Embryonic facial prominence (tissue), 1 donor: ENCODE results near the gene OMG.
"Not testable (repeated sequence)": the region's sequence is repeated elsewhere in the genome, so short reads cannot be mapped to it uniquely, and the experiment has no call there.

ENCODE experiments used
- DNase-seq: peaks from one replicate; pipeline ENCODE4 v3.0.0-alpha.2; 2016; ENCODE audit errors: extremely low spot score

The OMG gene

DNA sequence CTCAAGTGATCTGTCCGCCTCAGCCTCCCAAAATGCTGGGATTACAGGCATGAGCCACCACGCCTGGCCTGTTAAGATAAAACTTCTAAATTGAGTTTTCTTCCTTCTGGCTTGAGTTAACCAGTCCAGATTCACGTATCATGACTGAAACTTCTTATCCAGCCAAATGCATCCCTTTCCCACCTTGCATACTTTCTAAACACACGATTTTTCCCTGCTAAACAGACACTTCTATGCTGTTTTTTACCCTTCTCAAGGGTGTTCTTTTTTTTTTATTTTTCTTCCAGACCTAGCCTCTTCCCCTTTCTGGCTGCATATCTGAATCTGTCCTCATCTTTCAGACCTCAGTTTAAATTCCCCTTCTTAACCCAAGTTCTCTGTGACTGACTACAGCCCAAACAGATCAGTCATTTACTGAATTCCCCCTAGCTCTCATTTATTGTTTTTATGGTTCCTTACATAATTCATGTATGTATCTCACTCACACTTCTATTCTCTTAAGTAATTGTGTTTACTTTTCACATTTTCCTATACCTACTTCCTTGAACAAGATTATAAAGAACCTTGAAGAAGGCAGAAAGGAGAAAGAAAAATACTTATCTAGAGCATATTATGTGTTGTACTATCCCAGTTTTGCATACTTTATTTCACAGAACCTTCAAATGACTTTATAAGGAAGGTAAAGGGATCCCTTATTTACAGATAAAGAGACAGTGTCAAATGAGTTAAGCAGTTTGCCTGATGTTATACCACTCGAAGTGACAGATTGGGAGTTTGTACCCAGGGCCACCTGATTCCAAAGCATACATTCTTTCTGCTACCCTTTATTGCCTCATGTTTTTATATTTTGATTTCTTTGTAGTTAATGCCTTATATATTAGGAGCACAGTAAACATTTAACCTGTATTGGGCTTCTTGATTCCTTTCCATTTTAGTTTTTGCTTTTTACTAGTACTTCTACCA, 11.6 kb upstream of the OMG start:
- no peak for DNase-seq

DNA sequence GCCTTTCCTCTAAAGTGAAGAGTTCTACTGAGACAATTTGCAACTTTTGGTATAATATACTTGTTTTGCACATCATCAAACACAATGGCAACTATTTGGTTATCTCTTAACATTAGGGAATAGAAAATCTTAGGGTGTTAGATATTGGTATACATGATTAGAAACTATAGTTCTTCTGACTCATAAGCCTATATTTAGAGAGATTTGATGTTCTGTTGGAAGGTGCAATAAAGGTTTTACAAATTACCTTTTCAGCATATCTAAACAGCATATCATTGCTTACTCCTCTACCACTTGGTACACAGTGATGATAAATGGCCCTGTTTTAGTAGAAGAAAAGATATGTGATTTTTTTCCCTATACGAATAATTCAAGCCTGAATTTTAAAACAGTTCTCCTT, 10.6 kb upstream of the OMG start:
- no peak for DNase-seq

DNA sequence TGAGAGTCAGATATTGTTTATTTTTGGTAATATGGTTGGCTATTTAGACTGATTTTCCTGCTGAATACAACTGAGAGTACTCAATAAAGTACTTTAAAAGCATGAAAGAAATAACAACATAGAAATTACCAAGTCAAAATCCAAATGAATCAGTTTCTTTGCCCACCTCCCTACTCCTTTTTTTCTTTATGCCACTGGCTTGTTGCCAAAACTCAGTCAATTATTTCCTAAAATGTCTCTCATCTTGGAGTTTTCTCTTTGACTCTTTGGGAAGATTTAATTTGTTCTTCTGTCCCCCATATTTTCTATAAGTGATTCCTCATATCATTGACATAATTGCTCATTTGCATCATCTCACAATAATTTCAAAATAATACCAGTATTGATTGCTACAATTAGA, 2.6 kb upstream of the OMG start:
- DNase-seq, result no peak

DNA sequence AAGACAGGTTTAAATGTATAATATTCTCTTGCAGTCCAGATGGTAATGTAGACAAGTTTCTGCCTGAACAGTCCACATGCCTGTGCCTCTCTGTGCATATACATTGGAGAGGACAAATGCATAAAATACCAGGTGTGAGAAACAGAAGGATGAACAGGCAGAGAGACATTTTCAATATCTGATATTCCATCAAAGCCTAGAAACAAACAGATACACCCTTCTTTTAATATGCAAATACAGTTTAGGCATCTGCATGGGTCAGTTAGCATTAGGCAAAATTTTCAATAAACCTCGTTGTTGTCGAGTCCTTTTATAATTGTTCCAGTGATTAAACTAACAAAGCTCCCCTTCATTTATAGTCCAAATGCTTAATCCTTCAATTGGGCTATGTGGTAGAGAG, 897 bp downstream of the OMG start:
- DNase-seq, result no peak

DNA sequence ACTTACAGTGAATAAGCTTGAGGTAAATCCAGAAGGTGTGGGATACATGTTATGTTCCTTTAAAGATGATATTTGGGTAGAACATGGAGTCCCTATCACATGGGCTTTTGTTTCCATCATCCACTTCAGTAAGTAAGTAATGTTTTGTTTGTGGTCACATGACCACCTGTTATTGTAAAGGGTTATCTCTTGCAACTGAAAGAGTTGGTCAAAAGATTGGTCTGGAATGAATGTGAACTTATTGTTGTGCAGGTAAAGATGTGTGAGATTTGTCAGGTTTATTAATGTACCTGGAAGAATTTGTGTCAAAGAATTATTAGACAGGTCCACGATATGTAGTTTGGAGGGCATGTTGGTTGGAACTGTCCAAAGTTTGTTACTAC, 1.6 kb downstream of the OMG start:
- no peak for DNase-seq

DNA sequence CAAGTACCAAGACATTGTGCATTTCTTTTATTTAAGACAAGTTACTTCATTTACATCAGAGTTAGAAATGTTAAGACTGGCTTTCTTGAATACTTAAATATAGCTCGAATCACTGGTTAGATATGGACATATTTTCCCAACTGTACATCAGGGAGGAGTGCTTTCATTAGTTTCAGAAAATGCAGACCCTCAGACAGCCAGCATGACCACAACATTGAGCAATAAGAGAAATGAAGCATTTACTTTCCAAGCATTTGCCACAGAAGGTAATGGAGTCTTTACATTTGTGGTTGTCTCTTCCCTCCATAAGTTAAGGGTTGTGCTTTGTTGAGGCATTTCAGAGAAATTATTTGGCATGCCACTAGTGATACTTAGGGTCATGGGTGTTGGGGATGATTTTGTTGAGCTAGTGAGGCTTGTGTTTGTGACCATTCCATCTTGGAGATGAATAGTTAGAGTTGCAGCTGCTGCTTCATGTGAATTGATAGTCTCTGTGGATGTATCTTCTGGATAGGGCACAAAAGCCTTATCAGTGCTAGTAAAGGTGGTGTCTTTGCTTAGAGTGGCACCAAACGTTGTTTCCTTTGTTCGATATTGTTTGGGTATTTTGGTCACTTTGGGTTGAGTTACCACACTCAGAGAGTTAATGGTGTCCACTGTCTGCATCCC, 2.1 kb downstream of the OMG start:
- DNase-seq, result no peak

DNA sequence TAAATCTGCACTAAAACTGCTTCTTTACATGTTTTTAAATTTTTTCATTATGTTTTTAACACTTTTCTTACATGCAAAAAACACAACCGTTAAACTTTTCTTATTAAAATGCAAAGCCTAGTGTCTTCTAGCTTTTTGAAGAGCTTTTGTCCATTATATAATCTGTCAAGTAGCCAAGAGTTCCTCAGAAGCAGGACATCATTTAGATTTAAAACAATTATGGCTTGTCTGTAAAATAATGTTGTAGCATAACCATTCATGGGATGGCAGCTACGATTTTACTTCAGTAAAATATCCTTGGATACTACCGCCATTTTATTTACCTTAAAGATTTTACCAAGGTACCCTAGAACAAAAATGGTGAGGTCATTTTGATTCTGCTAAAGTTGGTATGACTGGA, 2.8 kb downstream of the OMG start:
- no peak for DNase-seq

DNA sequence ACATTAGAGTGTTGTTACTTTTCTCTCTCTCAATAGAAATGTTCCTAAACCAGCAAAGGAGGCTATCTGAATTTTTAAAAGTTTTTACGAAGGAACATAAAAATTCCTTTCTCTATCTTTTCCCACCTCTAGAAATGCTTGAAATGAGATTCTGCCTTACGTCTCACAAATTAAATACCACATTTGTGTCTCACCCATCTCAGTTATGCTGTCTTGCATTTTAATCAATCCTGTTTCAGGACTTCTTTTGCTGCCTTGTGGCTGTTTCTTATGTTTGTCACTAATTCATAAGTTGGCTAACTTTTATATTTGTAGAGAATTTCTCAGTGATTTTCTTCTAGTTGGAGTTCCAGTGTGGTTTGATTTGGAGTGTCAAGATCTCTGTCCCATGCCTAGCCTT, 3.5 kb downstream of the OMG start:
- no peak for DNase-seq

DNA sequence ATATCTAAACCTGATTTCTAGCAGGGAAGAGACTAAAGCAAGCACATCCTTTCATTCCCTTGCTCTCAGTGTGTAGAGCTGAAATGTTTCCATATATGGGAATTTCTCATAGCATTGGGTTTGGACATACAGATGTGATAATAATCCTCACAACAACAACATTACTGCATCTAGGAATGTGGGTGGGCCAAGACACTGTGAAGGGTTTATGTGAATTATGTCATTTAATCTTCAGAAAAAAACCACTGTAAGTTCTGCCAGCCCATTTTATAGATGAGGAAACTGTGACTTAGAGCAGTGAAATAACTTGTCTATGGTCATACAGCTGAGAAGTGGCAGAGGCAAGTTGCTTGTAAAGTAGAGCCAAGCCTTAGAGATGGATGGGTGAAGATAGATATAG, 5.2 kb downstream of the OMG start:
- no peak for DNase-seq

DNA sequence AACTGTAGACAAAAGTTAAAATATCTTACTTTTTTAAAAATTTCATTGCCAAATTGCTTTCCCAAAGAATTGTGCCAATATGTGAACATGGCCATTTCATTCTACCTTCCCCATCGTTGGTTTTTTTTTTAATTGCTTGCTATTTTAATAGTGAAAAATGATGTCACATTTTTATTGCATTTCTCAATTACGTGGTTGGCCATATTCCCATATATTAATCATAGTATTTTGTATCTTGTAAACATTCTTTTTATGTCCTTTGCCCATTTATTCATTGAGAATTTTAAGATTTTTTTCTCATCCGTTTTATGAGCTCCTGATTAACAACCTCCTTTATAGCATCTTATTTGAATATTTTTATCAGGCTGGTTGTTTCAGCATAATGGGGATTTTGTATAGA, 7.2 kb downstream of the OMG start:
- no peak for DNase-seq

DNA sequence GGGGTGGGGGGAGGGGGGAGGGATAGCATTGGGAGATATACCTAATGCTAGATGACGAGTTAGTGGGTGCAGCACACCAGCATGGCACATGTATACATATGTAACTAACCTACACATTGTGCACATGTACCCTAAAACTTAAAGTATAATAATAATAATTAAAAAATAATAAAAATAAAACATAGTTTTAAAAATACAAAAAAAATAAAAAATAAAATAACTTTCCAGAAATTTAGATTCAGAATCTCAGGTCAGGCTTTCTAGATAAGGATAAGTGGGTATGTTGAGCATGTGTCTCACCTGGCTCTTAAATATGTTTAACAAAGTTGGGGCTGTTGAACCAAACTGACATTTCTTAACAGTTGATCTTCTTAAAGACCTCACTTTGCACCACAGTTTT, 9.1 kb downstream of the OMG start:
- not testable (repeated sequence) for DNase-seq

DNA sequence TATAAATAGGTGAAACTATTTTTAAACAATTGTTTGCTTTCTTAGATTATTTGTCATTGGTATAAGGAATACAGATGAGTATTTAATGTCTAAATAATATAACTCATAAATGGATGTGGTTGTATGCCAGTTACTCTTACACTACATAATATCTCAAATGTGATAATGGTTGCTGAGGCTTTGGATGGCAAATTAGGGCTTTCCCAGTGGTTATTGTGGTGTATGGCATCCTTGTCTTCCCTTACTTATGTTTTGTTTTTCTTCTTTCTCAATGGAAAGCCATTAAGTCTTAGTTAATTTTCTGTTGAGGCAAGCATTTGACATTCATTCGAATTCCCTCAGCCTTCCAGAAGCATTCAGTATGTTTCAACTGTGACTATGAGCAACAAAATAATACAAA, 10.5 kb downstream of the OMG start:
- DNase-seq, result no peak

DNA sequence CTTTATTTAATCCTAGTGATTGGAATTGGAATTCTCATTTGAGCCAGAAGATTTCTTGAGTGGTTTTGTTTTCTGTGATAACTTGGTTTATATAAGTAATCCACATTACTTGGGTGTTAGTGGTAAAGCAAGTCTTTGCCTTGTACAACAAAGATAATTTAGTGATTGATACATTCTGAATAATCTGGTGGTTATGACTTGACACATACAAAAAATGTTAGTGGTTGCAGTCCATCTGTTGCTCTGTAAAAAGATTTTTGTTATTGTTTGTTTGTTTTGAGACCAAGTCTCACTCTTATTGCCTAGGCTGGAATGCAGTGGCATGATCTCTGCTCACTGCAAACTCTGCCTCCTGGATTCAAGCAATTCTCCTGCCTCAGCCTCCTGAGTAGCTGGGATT, 13.2 kb downstream of the OMG start:
- DNase-seq, result no peak

DNA sequence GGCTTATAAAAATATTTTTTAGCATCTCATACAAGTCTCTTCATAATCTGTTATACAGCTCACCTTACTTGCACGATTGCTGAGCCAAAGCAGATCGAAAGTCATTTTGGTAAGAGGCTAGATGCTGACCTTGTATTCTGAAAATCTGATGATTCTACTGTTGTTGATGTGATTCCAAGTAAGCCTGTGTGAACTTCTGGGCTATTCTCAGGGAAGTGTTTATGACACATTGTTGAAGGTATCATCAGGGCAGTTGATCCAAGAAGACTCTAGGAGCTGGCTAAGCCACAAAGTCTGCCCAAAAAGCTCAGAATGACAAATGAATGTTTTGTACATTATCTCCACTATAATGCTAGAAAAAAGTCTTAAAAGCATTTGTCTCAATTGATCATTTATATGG, 16.0 kb downstream of the OMG start:
- no peak for DNase-seq

DNA sequence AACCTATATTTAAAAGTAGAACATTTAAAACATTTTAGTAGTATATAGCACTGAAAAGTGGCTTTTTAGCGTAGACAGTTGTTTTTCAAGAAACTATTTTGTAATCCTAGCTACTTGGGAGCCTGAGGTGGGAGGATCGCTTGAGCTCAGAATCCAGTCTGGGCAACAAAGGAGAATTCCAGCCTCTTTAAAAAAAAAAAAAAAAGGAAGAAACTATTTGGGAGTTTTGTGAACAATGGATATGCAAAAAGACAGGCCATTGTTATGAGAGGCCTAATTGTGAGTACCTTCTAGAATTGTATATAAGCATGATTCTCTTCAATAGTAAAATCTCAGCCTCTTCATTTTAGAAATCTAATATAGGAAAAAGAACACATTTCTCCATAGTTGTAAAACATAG, 17.6 kb downstream of the OMG start:
- DNase-seq, result no peak

DNA sequence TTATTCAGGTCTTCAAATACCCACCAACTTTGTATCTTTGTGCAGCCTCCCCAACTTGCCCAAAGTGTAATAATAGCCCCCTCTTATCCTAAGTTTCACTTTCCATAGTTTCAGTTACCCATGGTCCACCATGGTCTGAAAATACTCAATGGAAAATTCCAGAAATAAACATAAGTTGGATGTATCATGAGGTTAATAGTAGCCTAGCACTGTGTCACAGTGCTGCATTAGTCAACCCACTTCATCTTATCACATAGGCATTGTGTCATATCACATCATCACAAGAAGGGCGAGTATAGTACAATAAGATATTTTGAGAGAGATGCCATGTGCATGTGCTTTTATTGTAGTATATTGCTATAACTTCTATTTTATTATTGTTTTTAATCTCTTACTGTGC, 21.9 kb downstream of the OMG start:
- no peak for DNase-seq

DNA sequence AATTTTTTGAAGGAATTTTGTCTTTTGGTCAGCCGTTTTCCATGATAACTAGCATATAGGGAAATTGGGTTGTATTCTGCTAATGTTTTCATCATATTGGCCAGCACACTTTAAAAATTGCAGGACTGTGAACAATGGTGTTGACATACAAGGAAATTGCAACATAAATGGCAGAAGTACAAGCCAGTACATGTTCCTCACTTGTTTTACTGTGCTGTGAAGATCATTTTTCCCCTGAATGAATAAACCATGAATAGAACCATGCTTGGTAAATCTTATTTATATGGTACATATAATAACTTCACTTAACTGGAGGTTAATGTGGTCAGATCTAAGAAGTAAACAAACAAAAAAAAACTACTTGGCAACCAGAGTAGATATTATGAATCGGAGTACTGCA, 22.8 kb downstream of the OMG start:
- no peak for DNase-seq

DNA sequence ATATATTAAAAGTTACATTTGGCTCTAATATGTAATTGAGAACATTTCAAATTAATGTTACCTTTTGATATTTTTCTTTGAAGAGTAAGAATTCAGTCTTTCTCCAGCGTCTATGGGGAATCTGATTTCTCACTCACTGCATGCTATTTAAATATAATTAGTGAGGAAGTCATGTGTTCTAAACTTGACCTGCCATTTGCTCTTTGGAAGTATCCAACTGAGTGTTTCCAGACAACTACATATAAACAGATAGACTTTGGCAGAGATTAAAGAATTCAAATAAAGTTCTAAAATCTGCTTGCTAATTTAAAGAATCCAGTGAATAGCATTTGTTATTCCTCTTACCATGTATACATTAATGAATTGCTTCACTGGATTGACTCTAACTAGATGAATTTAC, 23.5 kb downstream of the OMG start:
- no peak for DNase-seq

DNA sequence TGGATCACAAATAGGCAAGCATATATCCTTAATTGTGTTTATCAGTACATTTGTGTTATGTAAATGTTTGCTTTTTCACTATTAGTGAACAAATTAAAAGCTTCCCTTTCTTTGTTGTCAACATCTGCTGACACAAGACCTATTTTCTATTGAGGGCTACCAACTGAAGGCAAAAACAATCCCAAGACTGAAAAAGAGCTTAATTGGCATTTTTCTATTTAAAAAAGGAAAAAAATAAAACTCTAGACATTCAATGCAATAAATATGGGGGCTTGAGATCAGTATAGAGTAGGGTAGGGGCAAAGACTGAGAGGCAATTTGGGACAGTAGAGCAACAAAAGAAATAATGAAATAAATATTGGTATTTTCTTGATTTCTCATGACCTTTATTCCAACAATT, 24.2 kb downstream of the OMG start:
- DNase-seq, result no peak

DNA sequence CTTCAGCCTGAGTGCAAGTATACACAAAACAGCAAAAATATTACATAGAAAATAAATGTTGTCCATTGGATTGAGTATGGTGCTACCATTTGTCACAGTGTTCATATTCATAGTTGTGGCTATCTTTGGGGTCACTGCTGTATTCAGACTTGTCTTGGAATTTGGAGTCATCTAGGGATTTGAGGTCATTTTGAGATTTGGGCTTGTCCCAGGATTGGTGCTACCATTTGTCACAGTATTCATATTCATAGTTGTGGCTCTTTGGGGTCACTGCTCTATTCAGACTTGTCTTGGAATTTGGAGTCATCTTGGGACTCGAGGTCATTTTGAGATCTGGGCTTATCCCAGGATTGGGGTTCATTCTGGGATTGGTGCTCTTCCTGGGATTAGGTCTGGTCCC, 24.8 kb downstream of the OMG start:
- DNase-seq, result no peak

DNA sequence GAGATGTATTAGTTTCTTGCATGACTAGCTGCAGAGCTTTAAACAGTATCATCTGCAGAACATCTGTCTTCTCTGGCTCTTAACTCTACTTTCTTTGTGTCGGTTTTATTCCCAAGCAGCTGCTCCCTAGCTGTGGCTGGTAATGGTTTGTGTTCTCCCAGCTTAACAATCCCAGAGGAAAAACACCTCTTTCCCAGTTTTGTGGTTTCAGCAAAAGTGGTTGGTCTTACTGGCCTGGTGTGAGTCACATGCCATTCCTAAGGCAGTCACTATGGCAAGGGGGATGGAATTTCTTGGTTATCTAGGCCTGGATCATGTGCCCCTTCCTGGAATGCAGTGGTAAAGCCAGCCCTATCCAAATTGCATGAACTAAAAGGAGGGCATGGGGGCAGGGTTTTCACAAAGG, 27.5 kb downstream of the OMG start:
- no peak for DNase-seq

DNA sequence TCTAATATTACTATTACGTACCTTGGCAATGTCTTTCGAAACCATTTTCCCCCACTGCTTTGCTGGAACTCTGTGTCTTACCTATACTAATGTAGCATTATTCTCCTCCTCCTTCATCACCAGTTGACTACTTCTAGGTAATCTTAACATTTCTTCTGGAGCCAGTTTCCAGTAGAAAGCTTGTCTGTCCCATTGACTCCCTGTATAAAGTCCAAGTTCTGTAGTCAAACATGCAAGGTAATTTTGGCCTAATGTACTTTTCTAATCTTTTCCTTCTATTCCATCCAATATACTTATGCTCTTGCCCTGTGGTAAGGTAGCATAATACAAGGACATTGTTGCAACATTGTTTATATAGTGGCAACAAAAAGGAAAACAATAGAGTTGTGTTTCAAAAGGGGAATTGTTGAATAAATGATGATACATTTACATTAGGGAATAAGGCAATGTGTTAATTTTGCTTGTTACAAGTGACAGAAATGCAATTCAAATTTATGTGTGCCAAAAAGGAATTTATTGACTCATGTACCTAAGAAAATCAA, 27.9 kb downstream of the OMG start:
- DNase-seq, result no peak

DNA sequence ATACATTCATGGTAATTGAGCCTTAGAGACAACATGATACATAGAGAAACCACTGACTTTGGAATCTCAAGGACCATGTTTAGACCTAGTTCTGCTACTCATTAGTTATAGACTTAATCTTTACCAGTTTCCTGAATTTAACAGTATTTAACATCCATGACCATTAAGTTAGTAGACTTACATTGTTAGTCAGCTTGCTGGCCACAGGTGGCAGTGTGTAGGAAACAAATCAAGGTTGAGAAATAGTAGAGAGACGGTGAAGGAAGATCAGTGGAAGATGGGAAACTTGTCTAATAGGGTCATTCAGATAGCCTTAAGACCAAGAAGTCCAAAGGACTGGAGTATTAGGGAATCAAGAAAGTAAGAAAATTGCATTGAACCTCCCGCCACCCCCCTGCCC, 31.0 kb downstream of the OMG start:
- no peak for DNase-seq
